ENCODE results near the gene SLC22A1.
"Not testable (repeated sequence)": the region's sequence is repeated elsewhere in the genome, so short reads cannot be mapped to it uniquely, and the experiment has no call there.

SLC22A1 gene

DNA sequence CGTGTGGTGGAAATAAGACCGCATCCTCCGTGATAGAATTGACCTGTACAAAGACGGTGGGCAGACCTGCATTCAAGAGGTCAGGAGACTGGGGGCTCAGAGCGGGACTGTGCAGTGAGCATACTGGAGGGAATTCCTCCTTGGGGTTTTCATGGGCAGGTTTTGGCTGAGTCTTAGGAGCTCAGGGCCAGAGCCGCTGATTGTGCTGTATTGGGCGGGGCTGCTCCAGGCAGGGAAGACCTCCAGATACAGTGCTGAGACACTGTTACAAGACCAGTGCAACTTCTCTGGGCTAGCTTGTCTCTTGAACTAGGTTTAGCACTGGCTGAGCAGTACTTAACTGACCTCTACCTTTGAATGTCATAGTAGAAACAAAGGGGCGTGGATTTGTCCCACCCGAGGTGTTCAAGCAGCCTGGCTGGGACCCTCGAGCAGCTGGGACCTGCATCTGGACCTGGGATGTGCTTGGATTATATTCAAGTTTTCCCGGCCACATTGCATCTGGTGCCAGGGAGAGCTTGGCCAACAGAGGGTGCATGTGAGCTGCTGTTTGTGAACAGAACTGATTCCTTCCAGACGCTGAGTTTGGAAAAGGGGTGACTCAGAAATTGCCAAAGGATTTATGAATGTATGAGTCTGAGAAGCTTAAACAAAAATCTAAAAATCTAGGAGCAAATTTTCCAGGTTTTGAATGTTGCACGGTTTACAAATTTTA, 33.4 kb upstream of the SLC22A1 start:
- no peak for DNase-seq (ENCODE audit: low spot score)
- TF ChIP-seq, protein P1, sequence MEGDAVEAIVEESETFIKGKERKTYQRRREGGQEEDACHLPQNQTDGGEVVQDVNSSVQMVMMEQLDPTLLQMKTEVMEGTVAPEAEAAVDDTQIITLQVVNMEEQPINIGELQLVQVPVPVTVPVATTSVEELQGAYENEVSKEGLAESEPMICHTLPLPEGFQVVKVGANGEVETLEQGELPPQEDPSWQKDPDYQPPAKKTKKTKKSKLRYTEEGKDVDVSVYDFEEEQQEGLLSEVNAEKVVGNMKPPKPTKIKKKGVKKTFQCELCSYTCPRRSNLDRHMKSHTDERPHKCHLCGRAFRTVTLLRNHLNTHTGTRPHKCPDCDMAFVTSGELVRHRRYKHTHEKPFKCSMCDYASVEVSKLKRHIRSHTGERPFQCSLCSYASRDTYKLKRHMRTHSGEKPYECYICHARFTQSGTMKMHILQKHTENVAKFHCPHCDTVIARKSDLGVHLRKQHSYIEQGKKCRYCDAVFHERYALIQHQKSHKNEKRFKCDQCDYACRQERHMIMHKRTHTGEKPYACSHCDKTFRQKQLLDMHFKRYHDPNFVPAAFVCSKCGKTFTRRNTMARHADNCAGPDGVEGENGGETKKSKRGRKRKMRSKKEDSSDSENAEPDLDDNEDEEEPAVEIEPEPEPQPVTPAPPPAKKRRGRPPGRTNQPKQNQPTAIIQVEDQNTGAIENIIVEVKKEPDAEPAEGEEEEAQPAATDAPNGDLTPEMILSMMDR (IDR thresholded peaks at IDR 0.05): peak; percentile 85
- H3K4me3 ChIP-seq: no peak overlapping the region
- no peak overlapping the region for H3K27ac ChIP-seq

DNA sequence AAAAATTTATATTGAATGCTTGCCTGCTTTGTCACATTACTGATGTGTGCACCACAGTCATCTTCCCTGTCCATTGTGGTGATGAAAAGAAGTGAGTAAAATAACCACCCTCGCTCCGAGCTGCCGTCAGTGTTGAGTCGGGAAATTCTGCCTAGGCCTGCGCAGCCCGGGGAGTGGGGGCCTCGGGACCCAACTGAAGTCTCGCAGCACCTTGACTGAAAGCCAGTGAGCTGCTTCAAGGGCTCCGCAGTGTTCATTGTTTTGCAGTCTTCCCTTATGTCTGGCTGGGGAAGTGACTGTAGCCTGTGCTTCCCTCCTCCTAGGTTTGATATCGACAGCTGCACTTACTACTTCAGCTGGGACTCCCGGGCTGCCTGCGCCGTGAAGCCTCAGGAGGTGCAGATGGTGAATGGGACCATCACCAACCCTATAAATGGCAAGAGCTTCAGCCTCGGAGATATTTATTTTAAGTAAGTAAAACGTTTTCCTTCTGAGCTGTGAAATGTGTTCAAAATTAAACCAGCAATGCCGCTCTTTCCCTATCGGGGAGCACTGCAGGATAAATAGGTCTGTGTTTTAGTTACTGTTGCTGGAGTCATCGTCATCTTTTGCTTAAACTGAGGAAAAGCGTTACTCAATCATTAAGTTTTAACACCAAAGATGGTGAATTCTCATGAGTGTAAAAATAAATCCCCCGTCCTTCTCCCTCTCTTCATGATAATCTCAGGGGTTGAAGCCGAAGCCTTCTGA, 32.7 kb upstream of the SLC22A1 start:
- H3K4me3 ChIP-seq: no peak overlapping the region
- H3K27ac ChIP-seq: no peak overlapping the region
- no peak for DNase-seq (ENCODE audit: low spot score)
- TF ChIP-seq, protein P1 (IDR thresholded peaks at IDR 0.05): no peak

DNA sequence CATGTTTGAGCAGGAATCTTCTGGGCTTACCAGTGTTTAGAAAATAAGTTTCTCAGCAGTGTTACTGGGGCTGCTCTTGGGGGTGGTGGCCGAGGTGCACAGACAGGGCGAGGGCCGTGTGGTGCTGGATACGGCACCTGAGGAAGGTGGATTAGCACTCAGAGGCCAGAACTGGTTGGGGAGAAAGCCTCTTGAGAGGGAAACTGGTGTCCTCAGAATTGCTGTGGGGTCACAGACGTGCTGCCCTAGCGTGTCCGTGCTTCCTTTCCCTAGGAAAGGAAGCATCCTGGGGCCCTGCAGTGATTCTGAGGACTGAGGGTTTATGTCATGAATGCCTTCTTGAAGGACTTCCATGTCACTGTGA, 32.1 kb upstream of the SLC22A1 start:
- H3K4me3 ChIP-seq: no peak overlapping the region
- DNase-seq (ENCODE audit: low spot score): no peak
- TF ChIP-seq, protein P1 (IDR thresholded peaks at IDR 0.05): no peak
- H3K27ac ChIP-seq: no peak overlapping the region

DNA sequence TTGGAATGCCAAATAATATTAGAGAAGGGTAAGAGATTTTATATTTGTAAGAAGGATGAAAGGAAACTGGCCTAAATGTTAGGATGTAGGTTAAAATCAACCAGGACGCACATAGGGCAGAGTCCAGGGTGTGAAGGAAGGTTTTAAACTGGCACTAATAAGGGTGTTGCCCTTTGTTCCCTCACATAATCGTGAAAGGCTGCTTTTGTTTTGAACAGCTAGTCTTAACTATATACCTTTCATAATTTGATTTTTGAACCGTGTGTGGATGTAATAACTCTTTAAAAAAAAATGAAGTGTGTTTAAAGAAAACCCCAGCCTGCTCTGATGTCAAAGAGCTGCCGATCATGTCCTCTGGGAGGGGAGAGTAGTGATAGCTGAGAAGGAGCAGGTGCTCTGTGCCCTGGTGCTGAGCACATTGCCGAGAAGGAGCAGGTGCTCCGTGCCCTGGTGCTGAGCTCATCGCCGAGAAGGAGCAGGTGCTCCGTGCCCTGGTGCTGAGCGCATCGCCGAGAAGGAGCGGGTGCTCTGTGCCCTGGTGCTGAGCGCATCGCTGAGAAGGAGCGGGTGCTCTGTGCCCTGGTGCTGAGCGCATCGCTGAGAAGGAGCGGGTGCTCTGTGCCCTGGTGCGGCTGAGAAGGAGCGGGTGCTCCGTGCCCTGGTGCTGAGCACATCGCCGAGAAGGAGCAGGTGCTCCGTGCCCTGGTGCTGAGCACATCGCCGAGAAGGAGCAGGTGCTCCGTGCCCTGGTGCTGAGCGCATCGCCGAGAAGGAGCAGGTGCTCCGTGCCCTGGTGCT, 31.0 kb upstream of the SLC22A1 start:
- not testable (repeated sequence) for H3K4me3 ChIP-seq; DNase-seq (ENCODE audit: low spot score); H3K27ac ChIP-seq

DNA sequence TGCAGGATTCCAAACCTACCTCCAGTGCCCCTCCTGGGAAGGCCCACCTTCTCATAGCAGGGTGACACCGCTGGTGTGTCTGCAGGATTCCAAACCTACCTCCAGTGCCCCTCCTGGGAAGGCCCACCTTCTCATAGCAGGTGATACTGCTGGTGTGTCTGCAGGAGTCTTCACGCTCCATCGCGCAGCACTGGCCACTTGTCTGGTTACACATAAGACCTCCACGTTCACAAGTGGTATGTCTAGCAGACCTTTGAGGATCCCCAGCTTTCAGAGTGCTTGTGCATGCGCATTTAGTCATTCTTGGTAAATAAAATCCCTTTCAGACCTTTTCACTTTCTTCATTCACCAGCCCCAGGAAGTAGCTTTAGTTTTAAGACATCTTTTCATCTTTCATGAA, 29.4 kb upstream of the SLC22A1 start:
- DNase-seq (ENCODE audit: low spot score); H3K4me3 ChIP-seq; H3K27ac ChIP-seq: not testable (repeated sequence)

DNA sequence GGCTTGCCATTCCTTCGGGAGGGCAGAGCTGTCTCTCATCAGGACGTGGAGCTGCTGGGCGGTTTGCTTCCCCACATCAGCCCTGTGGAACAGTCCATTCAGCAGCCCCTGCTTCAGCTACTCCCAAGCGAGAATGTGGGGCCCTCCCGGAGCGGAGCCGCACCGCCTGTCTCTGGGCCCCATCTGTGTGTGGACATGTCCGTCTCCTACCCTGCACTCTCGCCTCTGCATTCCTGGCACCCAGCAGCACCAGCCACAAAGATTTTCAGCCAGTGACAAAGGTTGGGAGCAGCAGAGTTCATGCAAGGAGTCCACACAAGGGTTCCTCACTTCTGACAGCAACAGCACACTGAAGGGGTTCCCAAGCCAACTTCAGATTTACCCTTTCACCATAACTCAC, 29.0 kb upstream of the SLC22A1 start:
- Histone ChIP-seq H3K4me3 (no peak overlapping the region), H3K27ac (no peak overlapping the region)
- DNase-seq (ENCODE audit: low spot score): no peak
- TF ChIP-seq, protein P1 (IDR thresholded peaks at IDR 0.05): no peak

DNA sequence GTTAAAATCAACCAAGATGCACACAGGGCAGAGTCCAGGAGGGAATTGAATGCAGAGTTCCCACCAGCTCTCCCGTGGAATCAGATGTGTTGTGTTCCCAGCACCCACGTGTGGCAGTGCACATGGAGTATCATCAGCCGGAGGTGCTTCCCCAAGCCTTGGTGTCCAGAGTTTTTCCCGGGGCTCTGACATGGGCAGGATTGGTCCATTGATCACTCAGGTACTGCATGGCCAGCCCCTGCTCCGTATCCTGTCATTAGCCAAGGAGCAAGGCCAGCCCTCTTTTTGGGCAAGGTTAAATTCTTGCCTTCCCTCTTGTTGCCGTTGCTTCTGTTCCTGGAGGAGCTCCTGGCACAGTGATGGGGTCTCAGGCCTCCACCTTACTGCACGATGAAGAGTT, 28.6 kb upstream of the SLC22A1 start:
- no peak overlapping the region for H3K27ac ChIP-seq
- TF ChIP-seq, protein P1 (IDR thresholded peaks at IDR 0.05): no peak
- no peak for DNase-seq (ENCODE audit: low spot score)
- H3K4me3 ChIP-seq: no peak overlapping the region

All from coronary artery (tissue), 2 donors.